ENCODE measurements around the gene GFM1.

- no peak for TF ChIP-seq POLR2A (IDR thresholded peaks at IDR 0.05)
- no peak for TF ChIP-seq CTCF (IDR thresholded peaks at IDR 0.05)
Measured at GRCh38 chr3:158710601-158711000, 66.3 kb downstream of the GFM1 start.
